ENCODE results near the gene EIF2S1.

The EIF2S1 gene

GRCh38 chr14:67373347-67373746, 13.2 kb downstream of the EIF2S1 start:
- Histone ChIP-seq H3K27me3 (ENCODE audit: control insufficient read depth, insufficient read depth, low read length) (no peaks in the 10 kb centered on the region), H3K9me3 (replicated peaks; ENCODE audit: low read length) (no peaks in the 10 kb centered on the region), H3K9ac (ENCODE audit: low read depth, low read length) (no peak overlapping the region), H3K4me2 (ENCODE audit: low read length) (no peak overlapping the region), H3K36me3 (ENCODE audit: insufficient read depth, low read length) (peaks cover 78% of the 10 kb centered on the region), H3K4me3 (ENCODE audit: low read length) (no peak overlapping the region), H3K4me1 (ENCODE audit: control insufficient read depth, insufficient read depth, low read length) (no peaks in the 10 kb centered on the region)

GRCh38 chr14:67377916-67378315, 17.8 kb downstream of the EIF2S1 start:
- Histone ChIP-seq H3K9me3 (replicated peaks; ENCODE audit: low read length) (no peaks in the 10 kb centered on the region), H3K4me1 (ENCODE audit: control insufficient read depth, insufficient read depth, low read length) (no peaks in the 10 kb centered on the region), H3K4me2 (ENCODE audit: low read length) (no peak overlapping the region), H3K9ac (ENCODE audit: low read depth, low read length) (no peak overlapping the region), H3K27me3 (ENCODE audit: control insufficient read depth, insufficient read depth, low read length) (no peaks in the 10 kb centered on the region), H3K4me3 (ENCODE audit: low read length) (no peak overlapping the region), H3K36me3 (ENCODE audit: insufficient read depth, low read length) (peaks cover 88% of the 10 kb centered on the region)

- Histone ChIP-seq H3K9me3 (replicated peaks; ENCODE audit: low read length) (no peaks in the 10 kb centered on the region), H3K36me3 (ENCODE audit: insufficient read depth, low read length) (peaks cover 72% of the 10 kb centered on the region), H3K27me3 (ENCODE audit: control insufficient read depth, insufficient read depth, low read length) (no peaks in the 10 kb centered on the region), H3K4me3 (ENCODE audit: low read length) (no peak overlapping the region), H3K4me1 (ENCODE audit: control insufficient read depth, insufficient read depth, low read length) (no peaks in the 10 kb centered on the region), H3K9ac (ENCODE audit: low read depth, low read length) (no peak overlapping the region), H3K4me2 (ENCODE audit: low read length) (no peak overlapping the region)
Observed at GRCh38 chr14:67385120-67385519, 25.0 kb downstream of the EIF2S1 start.

GRCh38 chr14:67385618-67386017, 25.5 kb downstream of the EIF2S1 start:
- Histone ChIP-seq H3K9ac (ENCODE audit: low read depth, low read length) (no peak overlapping the region), H3K4me2 (ENCODE audit: low read length) (no peak overlapping the region), H3K36me3 (ENCODE audit: insufficient read depth, low read length) (peaks cover 67% of the 10 kb centered on the region)

GRCh38 chr14:67387195-67387594, 27.1 kb downstream of the EIF2S1 start:
- Histone ChIP-seq H3K9me3 (replicated peaks; ENCODE audit: low read length) (no peaks in the 10 kb centered on the region), H3K27me3 (ENCODE audit: control insufficient read depth, insufficient read depth, low read length) (no peaks in the 10 kb centered on the region), H3K36me3 (ENCODE audit: insufficient read depth, low read length) (peaks cover 52% of the 10 kb centered on the region), H3K4me3 (ENCODE audit: low read length) (no peak overlapping the region), H3K4me1 (ENCODE audit: control insufficient read depth, insufficient read depth, low read length) (no peaks in the 10 kb centered on the region), H3K9ac (ENCODE audit: low read depth, low read length) (no peak overlapping the region), H3K4me2 (ENCODE audit: low read length) (no peak overlapping the region)

More at GRCh38 chr14:67385618-67386017, 25.5 kb downstream of the EIF2S1 start:
- H3K4me1 ChIP-seq (ENCODE audit: control insufficient read depth, insufficient read depth, low read length) = no peaks in the 10 kb centered on the region
- H3K9me3 ChIP-seq (replicated peaks; ENCODE audit: low read length) = no peaks in the 10 kb centered on the region
- H3K4me3 ChIP-seq (ENCODE audit: low read length) = no peak overlapping the region
- H3K27me3 ChIP-seq (ENCODE audit: control insufficient read depth, insufficient read depth, low read length) = no peaks in the 10 kb centered on the region

GRCh38 chr14:67389275-67389674, 29.1 kb downstream of the EIF2S1 start:
- Histone ChIP-seq H3K9ac (ENCODE audit: low read depth, low read length) (no peak overlapping the region), H3K36me3 (ENCODE audit: insufficient read depth, low read length) (peaks cover 32% of the 10 kb centered on the region), H3K4me3 (ENCODE audit: low read length) (no peak overlapping the region), H3K4me2 (ENCODE audit: low read length) (no peak overlapping the region), H3K4me1 (ENCODE audit: control insufficient read depth, insufficient read depth, low read length) (no peaks in the 10 kb centered on the region), H3K9me3 (replicated peaks; ENCODE audit: low read length) (no peaks in the 10 kb centered on the region), H3K27me3 (ENCODE audit: control insufficient read depth, insufficient read depth, low read length) (no peaks in the 10 kb centered on the region)

- no peaks in the 10 kb centered on the region for H3K9me3 ChIP-seq (replicated peaks; ENCODE audit: low read length)
- H3K4me1 ChIP-seq (ENCODE audit: control insufficient read depth, insufficient read depth, low read length) = no peaks in the 10 kb centered on the region
- no peak overlapping the region for H3K4me2 ChIP-seq (ENCODE audit: low read length)
- H3K27me3 ChIP-seq (ENCODE audit: control insufficient read depth, insufficient read depth, low read length) = no peaks in the 10 kb centered on the region
- peaks cover 25% of the 10 kb centered on the region for H3K36me3 ChIP-seq (ENCODE audit: insufficient read depth, low read length)
- H3K4me3 ChIP-seq (ENCODE audit: low read length) = no peak overlapping the region
- H3K9ac ChIP-seq (ENCODE audit: low read depth, low read length) = no peak overlapping the region
Observed at GRCh38 chr14:67389811-67390534, 29.8 kb downstream of the EIF2S1 start.

GRCh38 chr14:67391268-67391667, 31.1 kb downstream of the EIF2S1 start:
- Histone ChIP-seq H3K9me3 (replicated peaks; ENCODE audit: low read length) (no peaks in the 10 kb centered on the region), H3K4me2 (ENCODE audit: low read length) (no peak overlapping the region), H3K27me3 (ENCODE audit: control insufficient read depth, insufficient read depth, low read length) (no peaks in the 10 kb centered on the region), H3K4me3 (ENCODE audit: low read length) (no peak overlapping the region), H3K36me3 (ENCODE audit: insufficient read depth, low read length) (peaks cover 14% of the 10 kb centered on the region), H3K9ac (ENCODE audit: low read depth, low read length) (no peak overlapping the region), H3K4me1 (ENCODE audit: control insufficient read depth, insufficient read depth, low read length) (peaks cover 7% of the 10 kb centered on the region)

- Histone ChIP-seq H3K4me2 (ENCODE audit: low read length) (no peak overlapping the region), H3K36me3 (ENCODE audit: insufficient read depth, low read length) (peaks cover 7% of the 10 kb centered on the region), H3K4me1 (ENCODE audit: control insufficient read depth, insufficient read depth, low read length) (peaks cover 13% of the 10 kb centered on the region), H3K9me3 (replicated peaks; ENCODE audit: low read length) (no peaks in the 10 kb centered on the region), H3K9ac (ENCODE audit: low read depth, low read length) (no peak overlapping the region), H3K27me3 (ENCODE audit: control insufficient read depth, insufficient read depth, low read length) (no peaks in the 10 kb centered on the region), H3K4me3 (ENCODE audit: low read length) (no peak overlapping the region)
Observed at GRCh38 chr14:67392123-67392522, 32.0 kb downstream of the EIF2S1 start.

- no peak overlapping the region for H3K9ac ChIP-seq (ENCODE audit: low read depth, low read length)
- peaks cover 4% of the 10 kb centered on the region for H3K36me3 ChIP-seq (ENCODE audit: insufficient read depth, low read length)
- H3K4me3 ChIP-seq (ENCODE audit: low read length) = no peak overlapping the region
- H3K4me1 ChIP-seq (ENCODE audit: control insufficient read depth, insufficient read depth, low read length) = peaks cover 13% of the 10 kb centered on the region
- no peaks in the 10 kb centered on the region for H3K9me3 ChIP-seq (replicated peaks; ENCODE audit: low read length)
- H3K4me2 ChIP-seq (ENCODE audit: low read length) = no peak overlapping the region
- no peaks in the 10 kb centered on the region for H3K27me3 ChIP-seq (ENCODE audit: control insufficient read depth, insufficient read depth, low read length)
Observed at GRCh38 chr14:67392800-67393199, 32.7 kb downstream of the EIF2S1 start.

- Histone ChIP-seq H3K27me3 (ENCODE audit: control insufficient read depth, insufficient read depth, low read length) (no peaks in the 10 kb centered on the region), H3K36me3 (ENCODE audit: insufficient read depth, low read length) (peaks cover 4% of the 10 kb centered on the region), H3K9ac (ENCODE audit: low read depth, low read length) (no peak overlapping the region), H3K4me3 (ENCODE audit: low read length) (no peak overlapping the region), H3K4me1 (ENCODE audit: control insufficient read depth, insufficient read depth, low read length) (peaks cover 13% of the 10 kb centered on the region), H3K9me3 (replicated peaks; ENCODE audit: low read length) (no peaks in the 10 kb centered on the region), H3K4me2 (ENCODE audit: low read length) (no peak overlapping the region)
Observed at GRCh38 chr14:67393689-67394088, 33.6 kb downstream of the EIF2S1 start.
